Stimulated activated CD4-positive, alpha-beta T cell treated with anti-CD3 and anti-CD28 coated beads, Interleukin-1b, Interleukin-23, amount 100 ng/mL, for 48 hours (primary cell): Measurements from ENCODE around the gene CERS6.
"Not testable (repeated sequence)": the region's sequence is repeated elsewhere in the genome, so short reads cannot be mapped to it uniquely, and the experiment has no call there.

Experiments used
- DNase-seq: peaks from one replicate; pipeline ENCODE4 v3.0.0-alpha.2; 2020

The CERS6 gene

DNA sequence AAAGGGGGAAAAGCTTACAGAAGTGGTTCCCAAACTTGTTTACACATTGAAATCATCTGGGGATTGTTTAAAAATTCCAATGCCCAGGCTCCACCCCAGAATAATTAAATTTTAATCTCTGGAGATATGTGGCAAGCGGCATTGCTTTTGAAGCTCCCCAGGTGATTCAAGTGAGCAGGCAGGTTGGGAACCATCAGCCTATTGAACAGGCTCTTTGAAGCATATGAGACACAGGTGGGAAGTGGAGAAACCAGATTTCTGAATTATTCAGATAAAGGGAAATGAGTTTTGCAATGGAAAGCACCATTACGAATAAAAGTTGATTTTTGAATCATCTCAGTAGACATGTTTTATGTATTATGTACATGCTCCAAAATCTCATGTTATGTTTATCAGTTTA is 288.8 kb downstream of the CERS6 start:
- DNase-seq = no peak

DNA sequence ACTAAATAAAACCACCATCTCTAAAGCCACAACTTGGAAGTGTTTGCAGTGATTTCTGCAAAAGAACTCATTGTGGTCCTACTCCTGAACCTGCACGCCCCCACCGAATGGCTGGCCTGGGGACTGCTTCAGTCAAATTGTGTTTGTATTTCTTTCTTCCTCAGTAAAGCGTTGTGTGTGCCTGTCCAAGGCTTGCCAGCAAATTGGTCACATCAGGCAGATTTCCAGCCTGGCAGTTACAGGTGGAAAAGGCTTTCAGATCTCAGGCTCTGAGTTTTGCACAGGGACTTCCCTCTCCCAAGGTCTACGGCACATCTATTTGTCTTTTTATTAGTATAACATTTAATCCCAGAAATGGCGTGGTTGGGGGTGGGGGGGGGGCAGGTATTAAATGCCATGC is 292.4 kb downstream of the CERS6 start:
- no peak for DNase-seq

DNA sequence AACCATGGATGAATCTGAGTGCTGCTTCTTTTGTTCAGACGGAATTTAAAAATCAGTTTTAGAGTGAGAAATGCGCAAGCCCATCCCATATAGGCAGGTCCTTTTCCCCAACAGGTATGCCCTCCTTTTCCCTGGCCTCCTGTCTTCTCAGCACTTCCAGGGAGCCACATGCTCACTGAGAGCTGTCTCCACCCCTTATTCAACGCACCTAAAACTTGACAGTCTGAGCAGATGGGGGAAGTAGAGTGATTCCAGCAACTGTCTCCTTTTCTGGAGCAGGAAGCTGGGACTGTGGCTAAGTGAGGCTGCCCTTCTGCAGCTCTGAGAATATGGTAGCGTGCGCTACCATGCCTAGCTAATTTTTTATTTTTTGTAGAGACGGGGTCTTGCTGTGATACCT is 293.2 kb downstream of the CERS6 start:
- no peak for DNase-seq

- no peak for DNase-seq
Measured at GRCh38 chr2:168751104-168751740, 295.1 kb downstream of the CERS6 start.

DNA sequence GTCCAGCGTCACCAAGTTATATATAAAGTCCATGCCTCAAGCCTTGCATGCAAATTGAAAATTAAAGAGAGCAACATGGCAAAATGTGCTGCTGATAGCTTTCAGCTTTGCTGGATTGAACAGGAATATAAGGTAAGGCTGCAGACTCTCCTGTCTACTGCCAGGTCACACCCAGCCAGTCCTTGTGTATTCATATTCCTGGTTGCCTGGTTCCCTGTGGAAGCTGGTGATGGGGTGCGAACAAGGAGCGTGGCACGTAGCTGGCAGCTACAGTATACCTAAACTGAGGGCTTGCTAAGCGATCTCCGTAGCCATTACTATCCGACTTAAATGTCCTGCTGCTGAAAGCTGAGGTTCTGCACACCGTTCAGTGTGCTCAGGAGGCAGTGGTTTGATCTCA is 296.3 kb downstream of the CERS6 start:
- no peak for DNase-seq

GRCh38 chr2:168753765-168754329 is 297.8 kb downstream of the CERS6 start:
- no peak for DNase-seq

DNA sequence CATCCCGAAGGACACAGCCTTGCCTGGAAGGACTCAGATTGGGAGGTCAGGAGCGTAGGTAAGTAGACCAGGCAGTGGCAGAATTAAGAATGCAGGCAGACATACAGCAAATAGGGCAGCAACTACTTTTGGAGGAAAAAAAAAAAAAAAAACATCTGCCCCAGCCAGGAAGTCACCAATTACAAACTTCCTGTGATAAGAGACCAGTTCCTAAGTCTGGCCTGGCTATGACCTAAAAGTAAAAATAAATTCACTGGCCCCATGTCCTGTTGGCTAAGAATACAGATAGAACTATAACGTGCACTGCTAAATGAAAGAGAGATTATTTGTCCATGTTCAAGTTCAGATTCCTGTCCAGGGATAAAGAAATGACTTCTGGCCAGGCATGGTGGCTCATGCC is 301.2 kb downstream of the CERS6 start:
- no peak for DNase-seq

- DNase-seq = no peak
Measured at GRCh38 chr2:168758970-168759820, 303.1 kb downstream of the CERS6 start.

GRCh38 chr2:168765401-168765800 is 309.3 kb downstream of the CERS6 start:
- no peak for DNase-seq

DNA sequence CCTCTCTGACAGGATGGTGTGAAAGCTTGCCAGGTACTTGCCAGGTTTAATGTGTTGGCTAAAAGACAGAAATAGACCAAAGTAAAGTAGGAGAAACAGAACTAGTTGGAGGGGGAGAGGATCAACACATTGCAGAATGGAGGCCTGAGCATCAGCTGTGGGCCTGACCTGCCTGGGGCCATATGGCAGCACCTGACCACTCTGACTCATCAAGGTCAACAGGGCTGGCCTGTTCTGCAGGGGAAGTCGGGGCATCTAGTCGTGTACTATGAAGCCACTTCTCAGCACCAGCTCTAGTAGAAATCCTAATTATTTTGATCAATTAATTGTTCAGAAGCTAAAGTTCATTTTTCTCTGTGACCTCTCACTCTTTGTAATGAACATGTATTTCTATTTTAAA is 310.5 kb downstream of the CERS6 start:
- no peak for DNase-seq

- no peak for DNase-seq
Measured at GRCh38 chr2:168767258-168767657, 311.2 kb downstream of the CERS6 start.

DNA sequence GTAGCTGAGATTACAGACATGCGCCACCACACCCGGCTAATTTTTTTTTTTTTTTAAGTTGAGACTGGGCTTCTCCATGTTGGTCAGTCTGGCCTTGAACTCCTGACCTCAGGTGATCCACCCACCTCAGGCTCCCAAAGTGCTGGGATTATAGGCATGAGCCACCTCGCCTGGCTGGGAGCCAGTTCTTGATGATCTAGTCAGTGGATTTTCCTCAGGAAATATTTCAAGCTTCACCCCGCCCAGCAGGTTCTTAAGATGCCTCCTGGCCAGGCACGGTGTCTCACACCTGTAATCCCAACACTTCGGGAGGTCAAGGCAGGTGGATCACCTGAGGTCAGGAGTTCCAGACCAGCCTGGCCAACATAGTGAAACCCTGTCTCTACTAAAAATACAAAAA is 312.3 kb downstream of the CERS6 start:
- DNase-seq = not testable (repeated sequence)

GRCh38 chr2:168770796-168771195 is 314.7 kb downstream of the CERS6 start:
- DNase-seq = no peak

DNA sequence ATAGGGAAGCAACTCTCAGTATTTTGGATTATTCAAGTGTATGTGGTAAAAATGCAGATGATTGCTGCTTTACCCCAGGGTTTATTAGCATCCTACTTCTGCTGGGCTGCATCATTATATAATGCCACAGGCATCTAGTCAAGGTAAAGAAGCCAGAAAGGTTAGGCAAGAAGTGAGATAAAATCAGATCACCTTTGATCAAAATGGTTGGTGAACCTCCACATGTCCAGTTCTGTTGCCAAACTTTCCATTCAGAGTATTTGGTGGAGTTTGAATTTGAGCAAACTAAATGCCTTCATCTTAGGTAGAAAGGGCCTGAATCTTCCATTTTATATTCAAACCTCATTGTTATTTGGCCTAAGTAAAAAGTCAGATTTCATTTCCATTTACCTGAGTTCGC is 316.6 kb downstream of the CERS6 start:
- DNase-seq = no peak

DNA sequence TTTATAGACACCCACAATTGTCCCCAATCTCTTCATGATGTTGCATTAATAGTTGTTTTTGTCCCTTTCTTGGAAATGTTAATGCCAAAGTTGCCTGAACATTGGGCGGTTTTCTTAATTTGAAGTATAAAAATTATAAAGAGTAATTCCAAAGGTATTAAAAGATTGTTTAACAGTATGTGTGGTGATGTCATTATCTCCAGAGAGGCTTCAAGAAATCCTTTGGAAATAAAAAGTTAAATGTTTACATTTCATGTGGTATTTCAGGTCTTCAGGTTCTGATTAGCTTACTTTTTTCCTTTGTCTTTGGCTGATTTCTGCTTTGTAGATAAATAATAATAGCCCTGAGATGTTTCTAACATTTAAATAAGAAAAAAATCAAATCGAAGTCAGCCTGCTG is 317.1 kb downstream of the CERS6 start:
- DNase-seq = no peak

- DNase-seq = peak; percentile 27
Measured at GRCh38 chr2:168773719-168774521, 317.8 kb downstream of the CERS6 start.

GRCh38 chr2:168775837-168776236 is 319.8 kb downstream of the CERS6 start:
- no peak for DNase-seq

DNA sequence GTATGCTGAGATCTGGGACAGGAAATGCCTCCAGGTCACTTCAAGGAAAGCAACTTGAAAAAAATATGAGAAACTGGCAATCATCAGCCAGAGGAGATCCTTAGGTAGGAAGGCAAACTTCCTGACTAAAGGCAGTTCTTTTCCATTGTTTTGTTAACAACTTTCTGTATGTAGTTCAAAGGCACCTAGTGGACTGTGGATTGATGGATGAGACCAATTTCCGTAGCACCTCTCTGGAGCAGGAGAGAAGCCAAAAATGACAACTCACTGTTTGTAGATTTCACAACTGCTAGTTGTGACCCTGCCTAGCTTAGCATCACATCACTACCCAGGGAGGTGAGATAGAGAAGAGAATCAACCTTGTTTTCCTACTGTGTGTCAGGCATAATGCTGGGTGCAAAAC is 324.6 kb downstream of the CERS6 start:
- DNase-seq = no peak

- no peak for DNase-seq
Measured at GRCh38 chr2:168781191-168781817, 325.2 kb downstream of the CERS6 start.

DNA sequence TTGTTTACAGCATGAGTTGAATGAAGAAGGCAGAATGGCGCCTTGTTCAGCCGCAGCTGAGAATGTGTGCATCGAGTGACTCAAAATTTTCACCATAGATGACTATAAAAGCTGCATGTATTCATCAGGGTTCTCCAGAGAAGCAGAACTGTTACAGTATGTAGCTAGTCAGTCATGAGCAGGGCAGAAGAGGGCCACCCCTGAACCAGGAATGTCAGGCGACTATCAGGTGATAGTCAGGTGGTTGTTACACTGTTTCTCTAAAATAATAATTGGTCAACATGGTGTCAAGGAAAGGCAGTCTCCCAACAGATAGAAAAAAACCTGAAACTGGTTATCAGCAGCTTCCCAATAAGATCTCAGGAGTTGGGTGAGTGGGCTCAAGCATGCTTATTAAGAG is 326.2 kb downstream of the CERS6 start:
- DNase-seq = no peak

GRCh38 chr2:168784993-168785392 is 328.9 kb downstream of the CERS6 start:
- no peak for DNase-seq

GRCh38 chr2:168787098-168787781 is 331.2 kb downstream of the CERS6 start:
- no peak for DNase-seq
